Panc1 (cell line): ENCODE results near the gene ANXA7. TPM values are rescaled to one million over a fixed set of nuclear protein-coding genes. Genes with fewer than 3 reads are reported as not detected.
A peak's percentile ranks its signal among the peaks of the same experiment; 100 is the strongest.

Experiments used
- ATAC-seq: fragments of 200-7000 bp; cut with Tn5 transposase; 2 replicates; pipeline ENCODE4 v1.9.1; 2020; ENCODE audit warnings: mild to moderate bottlenecking, moderate library complexity
- Bru-seq: library from RNA; stranded (reverse); fragments of 400-500 nt; gene quantifications from one replicate; lab custom pipeline; 2021; lab: Mats Ljungman, UMichigan
- BruChase-seq, 2 experiments: library from RNA; stranded (reverse); fragments of 400-500 nt; gene quantifications; one replicate each; lab custom pipeline; 2021; lab: Mats Ljungman, UMichigan
- BruUV-seq: library from RNA; stranded (reverse); fragments of 400-500 nt; replicated peaks from 2 replicates; lab custom pipeline; 2021; lab: Mats Ljungman, UMichigan
- CTCF ChIA-PET: fragments of 300-600 bp; sonication (Branson Sonifier 250); formaldehyde crosslinking; loops from one replicate; lab custom pipeline; 2022; ENCODE audit warnings: antibody characterized with exemption; lab: Charles Lee
- POLR2A ChIA-PET: fragments of 300-600 bp; sonication (Branson Sonifier 250); formaldehyde crosslinking; loops from one replicate; lab custom pipeline; 2022; ENCODE audit warnings: antibody characterized with exemption; lab: Charles Lee
- DNase-seq: peaks from one replicate; pipeline ENCODE4 v3.0.0-alpha.2; 2010; ENCODE audit warnings: low read depth, low spot score
- H3K27ac ChIP-seq: 2 replicates; pipeline ENCODE4 v1.5.1; 2011; ENCODE audit warnings: mild to moderate bottlenecking, low read length, inconsistent platforms
- H3K27me3 ChIP-seq: fragments of 200-500 bp; sonication (Bioruptor generic); 2 replicates; pipeline ENCODE4 v1.6.0; 2014; ENCODE audit warnings: low read length, inconsistent platforms; ENCODE audit not compliant: control insufficient read depth, insufficient read depth
- H3K36me3 ChIP-seq: fragments of 200-500 bp; sonication (Bioruptor generic); 2 replicates; pipeline ENCODE4 v1.5.1; 2014; ENCODE audit warnings: inconsistent platforms, mild to moderate bottlenecking, low read length, moderate library complexity; ENCODE audit not compliant: control insufficient read depth, insufficient read depth
- H3K4me1 ChIP-seq: 2 replicates; pipeline ENCODE4 v1.5.1; 2011; ENCODE audit warnings: inconsistent platforms, mild to moderate bottlenecking, low read length, moderate library complexity; ENCODE audit not compliant: control insufficient read depth, insufficient read depth
- H3K4me3 ChIP-seq, 2 experiments: 2 replicates each; pipeline ENCODE4 v1.5.1; 2011 to 2012; ENCODE audit warnings: low read depth in 2 of 2, low read length in 2 of 2, mild to moderate bottlenecking in 2 of 2, inconsistent platforms in 1 of 2, moderate library complexity in 1 of 2
- H3K9me3 ChIP-seq: fragments of 200-500 bp; sonication (Bioruptor generic); 2 replicates; pipeline ENCODE4 v1.5.1; 2014; ENCODE audit warnings: low read depth, mild to moderate bottlenecking, inconsistent platforms, low read length, moderate library complexity; ENCODE audit not compliant: control insufficient read depth, insufficient read depth
- CTCF ChIP-seq: fragments of 450-650 bp; IDR thresholded peaks from 2 replicates; pipeline ENCODE4 v1.5.1; 2017; ENCODE audit warnings: mild to moderate bottlenecking
- POLR2AphosphoS5 ChIP-seq: IDR thresholded peaks from 2 replicates; pipeline ENCODE4 v1.6.1; 2012; ENCODE audit warnings: mild to moderate bottlenecking, low read depth, low read length, moderate library complexity
- SIN3A ChIP-seq: IDR thresholded peaks from 2 replicates; pipeline ENCODE4 v1.6.1; 2012; ENCODE audit warnings: low read depth, mild to moderate bottlenecking, low read length, moderate library complexity, borderline replicate concordance; ENCODE audit not compliant: insufficient read depth
- TCF7L2 ChIP-seq: IDR thresholded peaks from 2 replicates; pipeline ENCODE4 v1.6.1; 2011; ENCODE audit warnings: mild to moderate bottlenecking, low read depth, low read length, inconsistent platforms
- in situ Hi-C: cut with HindIII; loops from 2 replicates; pipeline ENCODE4 v1.10.0; 2016; ENCODE audit warnings: low sequenced_read_pairs, low pct_unique_long_range_greater_than_20kb
- intact Hi-C: fragments of 100-400 bp; cut with micrococcal nuclease; formaldehyde crosslinking; loops from one replicate; pipeline ENCODE4 v1.10.0; 2022; ENCODE audit not compliant: unreplicated experiment
- long read RNA-seq: library from polyadenylated mRNA; unstranded; transcript quantifications from one replicate; pipeline ENCODE4 v2.0.0, GENCODE V29; 2021; ENCODE audit not compliant: unreplicated experiment
- polyA plus RNA-seq: library from polyadenylated mRNA; unstranded; fragments of >200 nt; gene quantifications from one replicate; pipeline ENCODE4 v1.2.1, GENCODE V29; 2012; ENCODE audit warnings: missing spikeins; ENCODE audit not compliant: insufficient read length
- total RNA-seq: library from RNA; stranded (reverse); gene quantifications from one replicate; pipeline ENCODE4 v1.2.1, GENCODE V29; 2021; ENCODE audit not compliant: unreplicated experiment
- TF ChIP-seq, protein P1 (sequence below), 2 experiments: IDR thresholded peaks; 2 replicates each; pipeline ENCODE4 v1.6.1; 2011 to 2012; ENCODE audit warnings: low read depth in 2 of 2, control low read depth in 1 of 2, low read length in 1 of 2, mild to moderate bottlenecking in 1 of 2, moderate library complexity in 1 of 2; ENCODE audit not compliant: insufficient read depth in 1 of 2

The ANXA7 gene
- total RNA-seq (165 TPM), Bru-seq, nascent RNA (percentile 93 among the genes with signal in this experiment), BruChase-seq, experiment 1, labeled RNA remaining after a 2-hour chase (percentile 84 among the genes with signal in this experiment), BruChase-seq, experiment 2, labeled RNA remaining after a 6-hour chase (percentile 91 among the genes with signal in this experiment)
- 103 TPM for polyA plus RNA-seq
- long read RNA-seq, transcript ANXA7-202 (13 exons, 2,452 nt) = major isoform, 226 of 381 reads
- long read RNA-seq, partial matches to known transcripts = 105 of 381 reads
- long read RNA-seq, other reads (novel, unspliced or antisense) = 50 of 381 reads

GRCh38 chr10:73413528-73414229 lies at the start of gene ANXA7:
Gene ANXA7 (minus strand): TSS chr10:73414058. CDS start chr10:73400856, 13,202 bp downstream.
- H3K36me3 ChIP-seq = no peaks in the 10 kb centered on the region
- in situ Hi-C loops (no loop called here), intact Hi-C loops (no loop called here)
- peak; percentile 41 for DNase-seq
- no peaks in the 10 kb centered on the region for H3K9me3 ChIP-seq
- CTCF ChIA-PET = no interaction called here
- H3K27ac ChIP-seq = peak within 1 kb of the TSS; percentile 87
- TF ChIP-seq TCF7L2 = no peak
- peak; percentile 78 for TF ChIP-seq POLR2AphosphoS5
- 0 out of 2 replicates have a peak, but pooled peaks have one; percentile 49 for TF ChIP-seq SIN3A
- TF ChIP-seq, protein P1, sequence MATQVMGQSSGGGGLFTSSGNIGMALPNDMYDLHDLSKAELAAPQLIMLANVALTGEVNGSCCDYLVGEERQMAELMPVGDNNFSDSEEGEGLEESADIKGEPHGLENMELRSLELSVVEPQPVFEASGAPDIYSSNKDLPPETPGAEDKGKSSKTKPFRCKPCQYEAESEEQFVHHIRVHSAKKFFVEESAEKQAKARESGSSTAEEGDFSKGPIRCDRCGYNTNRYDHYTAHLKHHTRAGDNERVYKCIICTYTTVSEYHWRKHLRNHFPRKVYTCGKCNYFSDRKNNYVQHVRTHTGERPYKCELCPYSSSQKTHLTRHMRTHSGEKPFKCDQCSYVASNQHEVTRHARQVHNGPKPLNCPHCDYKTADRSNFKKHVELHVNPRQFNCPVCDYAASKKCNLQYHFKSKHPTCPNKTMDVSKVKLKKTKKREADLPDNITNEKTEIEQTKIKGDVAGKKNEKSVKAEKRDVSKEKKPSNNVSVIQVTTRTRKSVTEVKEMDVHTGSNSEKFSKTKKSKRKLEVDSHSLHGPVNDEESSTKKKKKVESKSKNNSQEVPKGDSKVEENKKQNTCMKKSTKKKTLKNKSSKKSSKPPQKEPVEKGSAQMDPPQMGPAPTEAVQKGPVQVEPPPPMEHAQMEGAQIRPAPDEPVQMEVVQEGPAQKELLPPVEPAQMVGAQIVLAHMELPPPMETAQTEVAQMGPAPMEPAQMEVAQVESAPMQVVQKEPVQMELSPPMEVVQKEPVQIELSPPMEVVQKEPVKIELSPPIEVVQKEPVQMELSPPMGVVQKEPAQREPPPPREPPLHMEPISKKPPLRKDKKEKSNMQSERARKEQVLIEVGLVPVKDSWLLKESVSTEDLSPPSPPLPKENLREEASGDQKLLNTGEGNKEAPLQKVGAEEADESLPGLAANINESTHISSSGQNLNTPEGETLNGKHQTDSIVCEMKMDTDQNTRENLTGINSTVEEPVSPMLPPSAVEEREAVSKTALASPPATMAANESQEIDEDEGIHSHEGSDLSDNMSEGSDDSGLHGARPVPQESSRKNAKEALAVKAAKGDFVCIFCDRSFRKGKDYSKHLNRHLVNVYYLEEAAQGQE (IDR thresholded peaks at IDR 0.05; ENCODE audit: insufficient read depth in 1 of 2, low read depth in 2 of 2, low read length in 1 of 2) = no peak
- TF ChIP-seq CTCF = no peak
- H3K27me3 ChIP-seq = no peaks in the 10 kb centered on the region
- H3K4me3 ChIP-seq = peak within 1 kb of the TSS; percentile 76 to 91
- POLR2A ChIA-PET = interaction anchor here (0.5 kb wide), 1 partner anchor 259 kb away, joined by 3 read pairs; no protein-coding TSS in a partner anchor
- TSS peak; percentile 75 for BruUV-seq
- ATAC-seq = peak; percentile 99
- peaks cover 6% of the 10 kb centered on the region; the same call in 1 of the 2 replicates for H3K4me1 ChIP-seq

DNA sequence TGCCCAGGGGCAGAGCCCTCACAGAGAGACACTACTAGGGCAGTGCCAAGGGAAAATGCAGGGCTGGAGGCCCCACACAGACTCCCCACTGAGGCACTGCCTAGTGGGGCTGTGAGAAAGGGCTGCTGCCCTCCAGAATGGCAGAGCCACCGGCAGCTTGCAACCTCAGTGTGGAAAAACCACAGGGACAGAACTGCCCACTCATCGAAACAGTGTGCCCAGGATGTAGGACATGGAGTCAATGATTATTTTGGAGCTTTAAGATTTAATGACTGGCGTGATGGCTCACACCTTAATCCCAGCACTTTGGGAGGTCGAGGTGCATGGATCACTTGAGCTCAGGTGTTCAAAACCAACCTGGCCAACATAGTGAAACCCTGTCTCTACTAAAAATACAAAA lies 47.0 kb upstream of the ANXA7 start:
- ChIA-PET CTCF (no interaction called here), POLR2A (no interaction called here)
- H3K27ac ChIP-seq = no peak overlapping the region
- TF ChIP-seq TCF7L2 (no peak), POLR2AphosphoS5 (no peak), SIN3A (no peak), CTCF (no peak)
- TF ChIP-seq, protein P1 (IDR thresholded peaks at IDR 0.05; ENCODE audit: insufficient read depth in 1 of 2, low read depth in 2 of 2, low read length in 1 of 2) = no peak
- H3K27me3 ChIP-seq = no peaks in the 10 kb centered on the region
- no peak overlapping the region for H3K4me3 ChIP-seq
- in situ Hi-C loops (no loop called here), intact Hi-C loops (no loop called here)
- ATAC-seq (peak; percentile 30), DNase-seq (no peak)
- H3K9me3 ChIP-seq = no peaks in the 10 kb centered on the region
- no peaks in the 10 kb centered on the region for H3K36me3 ChIP-seq
- BruUV-seq = no TSS peak
- H3K4me1 ChIP-seq = no peaks in the 10 kb centered on the region
